LHCN-M2 (cell line): ENCODE data around the gene ANKLE2. TPM values are rescaled to one million over a fixed set of nuclear protein-coding genes. Genes with fewer than 3 reads are reported as not detected.
A peak's percentile ranks its signal among the peaks of the same experiment; 100 is the strongest.
"Not testable (repeated sequence)": the region's sequence is repeated elsewhere in the genome, so short reads cannot be mapped to it uniquely, and the experiment has no call there.

ENCODE experiments used
- DNase-seq: peaks from one replicate; pipeline ENCODE4 v3.0.0-alpha.2; 2012; ENCODE audit warnings: low read depth
- total RNA-seq: library from RNA; depleted of rRNA; stranded (reverse); fragments of >200 nt; gene quantifications from 2 replicates; pipeline ENCODE4 v1.2.3, GENCODE V29; 2014

ANKLE2 gene
- total RNA-seq, 1 experiment from 2014 or later = 92.0 TPM

DNA sequence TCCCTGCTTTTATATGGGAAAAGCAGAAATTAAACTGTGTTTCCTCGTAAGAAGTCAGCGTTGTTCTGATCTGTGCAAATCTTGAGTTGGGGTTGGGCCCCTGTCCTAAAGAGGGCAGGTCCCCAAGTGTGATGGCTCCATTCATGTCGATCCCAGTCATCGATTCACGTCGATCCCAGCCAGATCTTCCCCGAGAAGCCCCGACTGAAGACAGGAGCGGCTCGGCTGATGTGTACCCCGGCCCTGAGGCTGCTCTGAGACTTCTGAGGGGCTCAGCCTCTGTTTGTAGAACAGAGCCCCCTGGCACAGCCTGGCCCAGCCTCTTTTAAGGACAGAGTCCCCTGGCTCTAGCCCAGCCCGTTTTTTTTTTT, 41.7 kb downstream of the ANKLE2 start:
- no peak for DNase-seq

DNA sequence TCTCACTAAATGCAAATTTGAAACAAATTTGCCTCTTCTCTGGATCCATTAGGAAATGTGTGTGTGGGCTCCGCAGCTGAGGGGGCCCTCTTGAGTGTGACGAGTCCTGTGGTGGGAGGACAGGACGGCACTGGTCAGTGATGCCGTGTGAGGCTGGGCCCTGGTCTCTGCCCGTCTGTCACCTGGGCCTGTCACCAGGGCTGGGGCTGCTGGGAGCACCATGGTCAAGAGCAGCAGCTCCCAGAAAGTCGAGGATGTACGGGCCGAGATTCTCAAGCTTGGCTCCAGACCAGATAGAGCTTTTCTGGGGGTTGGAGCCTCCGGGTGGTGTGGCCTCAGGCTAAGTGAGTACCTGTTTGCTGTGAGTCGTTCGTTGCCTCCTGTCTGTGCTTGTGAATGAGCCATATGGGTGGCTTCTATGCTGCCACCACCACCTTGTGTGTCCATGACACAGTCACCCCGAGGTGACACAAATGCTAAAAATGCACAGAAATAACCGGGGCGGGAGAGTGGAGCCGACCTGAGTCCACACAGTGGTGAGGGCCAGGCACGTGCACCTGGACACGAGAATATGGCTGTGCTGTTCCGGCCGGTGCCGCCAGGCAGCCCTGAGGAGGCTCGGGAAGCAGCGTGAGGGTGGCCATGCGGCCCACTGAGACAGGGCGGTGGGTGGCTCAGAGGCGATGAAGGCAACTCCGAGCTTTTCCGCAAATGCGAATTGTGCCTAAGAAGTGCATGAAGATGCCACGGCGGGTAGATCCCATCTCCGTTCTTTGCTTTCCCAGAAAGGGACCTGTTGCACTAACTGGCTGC, 42.3 kb downstream of the ANKLE2 start:
- no peak for DNase-seq

DNA sequence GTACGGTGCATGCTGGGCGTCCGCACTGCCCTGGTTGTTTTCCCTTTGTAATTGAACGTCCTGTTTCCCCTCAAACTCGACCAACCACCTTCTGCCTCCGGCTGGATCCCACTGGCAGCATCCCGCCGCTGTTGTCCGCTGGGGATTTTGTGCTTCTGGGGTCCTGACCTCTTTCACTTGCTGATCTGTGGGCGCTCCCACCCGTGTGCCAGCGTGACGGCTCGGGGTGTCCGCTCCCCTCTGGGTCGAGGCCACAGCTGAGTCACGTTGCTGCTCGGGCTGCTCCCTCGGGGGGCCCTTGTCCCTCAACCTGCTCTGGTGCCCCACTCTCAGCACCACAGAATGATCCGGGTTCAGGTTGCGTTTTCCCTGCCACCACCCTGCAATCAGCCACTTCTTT, 43.0 kb downstream of the ANKLE2 start:
- DNase-seq = no peak

DNA sequence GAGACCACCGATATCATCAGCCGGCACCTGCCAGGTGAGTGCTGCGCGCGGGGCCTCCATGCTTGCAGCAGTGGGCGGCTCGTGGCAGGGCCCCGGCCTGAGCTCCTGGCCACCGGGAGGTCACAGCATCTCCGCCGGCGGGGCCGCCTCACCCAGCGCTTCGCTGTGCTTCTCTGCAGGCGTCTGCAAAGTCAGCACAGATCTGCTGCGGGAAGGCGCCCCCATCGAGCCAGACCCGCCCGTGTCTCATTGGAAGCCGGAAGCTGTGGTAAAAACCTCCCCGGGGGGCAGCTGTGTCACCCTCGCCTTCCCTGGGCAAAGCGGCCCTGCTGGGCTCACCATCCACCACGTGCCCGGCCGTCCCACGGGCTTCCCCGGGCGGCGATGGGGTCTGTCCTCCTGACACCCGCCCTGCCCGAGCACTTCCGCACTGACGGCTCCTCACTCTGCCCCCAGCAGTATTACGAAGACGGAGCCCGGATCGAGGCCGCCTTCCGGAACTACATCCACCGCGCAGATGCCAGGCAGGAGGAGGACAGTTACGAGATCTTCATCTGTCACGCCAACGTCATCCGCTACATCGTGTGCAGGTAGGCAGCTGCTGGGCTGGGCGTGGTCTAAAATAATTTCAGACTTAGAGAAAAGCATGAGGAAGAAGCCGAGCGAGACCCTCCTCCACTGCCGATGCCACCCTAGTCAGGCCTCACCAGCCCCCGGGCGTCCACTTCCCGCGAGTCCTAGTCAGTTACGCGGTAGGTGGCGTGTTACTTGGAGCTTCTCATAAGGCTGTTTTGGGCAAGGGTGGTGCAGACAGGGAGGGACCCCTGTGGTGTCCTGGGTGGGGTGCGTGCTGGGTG, 43.9 kb downstream of the ANKLE2 start:
- DNase-seq = no peak

DNA sequence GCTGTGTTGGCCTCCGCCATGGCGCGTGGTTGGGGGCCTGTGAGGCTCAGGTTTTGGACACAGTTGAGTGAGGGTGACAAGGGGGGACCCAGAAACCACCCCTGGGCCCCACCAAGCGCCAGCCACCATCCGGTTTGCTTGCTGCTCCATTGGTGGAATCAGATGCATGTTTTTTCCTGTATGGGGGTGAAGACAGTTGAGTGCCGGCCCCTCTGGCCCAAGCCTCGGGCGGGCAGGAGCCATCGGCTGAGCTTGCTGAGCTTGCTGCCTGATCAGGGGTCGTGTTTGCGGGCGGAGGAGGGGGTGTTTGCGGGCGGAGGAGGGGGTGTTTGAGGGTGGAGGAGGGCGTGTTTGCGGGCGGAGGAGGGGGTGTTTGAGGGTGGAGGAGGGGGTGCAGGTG, 44.6 kb downstream of the ANKLE2 start:
- no peak for DNase-seq

DNA sequence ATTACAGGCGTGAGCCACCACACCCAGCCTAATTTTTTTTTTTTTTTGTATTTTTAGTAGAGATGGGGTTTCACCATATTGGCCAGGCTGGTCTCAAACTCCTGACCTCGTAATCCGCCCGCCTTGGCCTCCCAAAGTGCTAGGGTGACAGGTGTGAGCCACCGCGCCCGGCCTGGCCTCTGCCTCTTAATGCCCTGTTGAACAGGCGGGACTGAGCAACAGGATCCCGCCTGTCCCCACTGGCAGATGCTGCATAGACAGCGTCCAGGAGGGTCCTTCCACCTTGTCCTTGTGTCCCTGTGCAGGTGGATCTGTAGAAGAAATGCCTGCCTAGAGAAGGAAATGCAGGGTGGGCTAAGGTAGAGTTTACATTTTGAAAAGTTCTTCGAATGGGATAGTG, 45.3 kb downstream of the ANKLE2 start:
- DNase-seq = no peak

DNA sequence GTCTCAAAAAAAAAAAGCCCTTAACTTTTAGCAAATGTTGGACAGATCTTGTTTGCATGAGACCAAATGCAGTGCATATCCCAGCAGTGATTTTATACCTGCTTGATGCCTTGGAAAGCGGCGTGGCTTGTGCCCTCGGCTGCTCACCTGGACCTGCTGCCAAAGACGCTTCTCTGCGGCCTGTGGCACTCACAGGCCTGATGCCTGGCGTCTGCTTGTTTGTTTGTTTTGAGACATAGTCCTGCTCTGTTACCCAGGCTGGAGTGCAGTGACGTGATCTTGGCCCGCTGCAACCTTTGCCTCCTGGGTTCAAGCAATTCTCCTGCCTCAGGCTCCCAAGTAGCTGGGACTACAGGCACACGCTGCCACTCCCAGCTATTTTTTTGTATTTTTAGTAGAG, 45.8 kb downstream of the ANKLE2 start:
- DNase-seq = no peak

DNA sequence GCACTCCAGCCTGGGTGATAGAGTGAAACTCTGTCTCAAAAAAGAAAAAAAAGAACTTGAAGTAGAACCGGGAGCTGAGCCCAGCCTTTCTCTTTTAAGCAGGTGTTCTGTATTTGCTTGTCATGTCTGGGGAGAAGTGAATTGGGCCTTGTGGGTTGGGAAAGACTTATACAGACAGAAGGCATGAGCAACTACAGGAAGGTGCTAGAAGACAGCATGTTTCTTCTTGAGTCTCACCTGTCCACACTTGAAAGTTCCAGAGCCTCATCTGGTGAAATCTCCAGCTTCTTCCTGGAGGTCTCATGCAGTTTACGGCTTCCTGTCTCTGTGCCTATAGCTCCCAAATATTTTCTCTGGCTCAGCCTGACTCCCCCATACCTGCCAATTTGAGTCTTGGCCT, 48.5 kb downstream of the ANKLE2 start:
- DNase-seq = no peak

DNA sequence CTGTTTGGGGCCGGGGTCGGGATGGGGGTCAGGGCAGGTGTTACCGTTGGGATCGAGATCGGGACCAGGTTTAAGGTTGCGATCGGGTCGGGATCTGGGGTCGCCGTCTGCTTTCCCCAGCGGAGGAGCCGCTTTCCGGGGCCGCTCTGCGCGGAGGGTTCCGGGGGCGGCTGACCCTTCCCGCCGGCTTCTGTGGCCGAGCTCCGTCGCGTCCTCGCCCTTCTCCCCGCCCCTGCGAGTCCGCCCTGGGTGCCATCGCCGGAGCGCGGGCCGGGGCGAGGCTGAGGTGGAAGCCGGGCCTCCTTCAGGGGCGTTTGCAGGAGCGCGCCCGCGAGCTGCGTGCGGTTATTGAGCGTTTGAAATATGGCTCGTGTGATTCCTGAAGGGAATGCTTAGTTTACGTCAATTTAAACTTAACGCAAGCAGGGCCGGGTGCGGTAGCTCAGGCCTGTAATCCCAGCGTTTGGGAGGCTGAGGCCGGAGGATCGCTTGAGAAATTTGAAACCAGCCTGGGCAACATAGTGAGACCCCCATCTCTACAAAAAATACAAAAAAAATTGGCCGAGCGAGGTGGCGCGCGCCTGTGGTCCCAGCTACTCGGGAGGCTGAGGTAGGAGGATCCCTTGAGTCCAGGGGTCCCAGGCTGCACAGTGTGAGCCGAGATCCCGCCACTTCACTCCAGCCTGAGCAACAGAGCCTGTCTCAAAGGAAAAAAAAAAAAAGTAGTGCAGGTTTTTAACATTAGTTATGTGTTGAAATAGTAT, 50.4 kb downstream of the ANKLE2 start:
- no peak for DNase-seq

DNA sequence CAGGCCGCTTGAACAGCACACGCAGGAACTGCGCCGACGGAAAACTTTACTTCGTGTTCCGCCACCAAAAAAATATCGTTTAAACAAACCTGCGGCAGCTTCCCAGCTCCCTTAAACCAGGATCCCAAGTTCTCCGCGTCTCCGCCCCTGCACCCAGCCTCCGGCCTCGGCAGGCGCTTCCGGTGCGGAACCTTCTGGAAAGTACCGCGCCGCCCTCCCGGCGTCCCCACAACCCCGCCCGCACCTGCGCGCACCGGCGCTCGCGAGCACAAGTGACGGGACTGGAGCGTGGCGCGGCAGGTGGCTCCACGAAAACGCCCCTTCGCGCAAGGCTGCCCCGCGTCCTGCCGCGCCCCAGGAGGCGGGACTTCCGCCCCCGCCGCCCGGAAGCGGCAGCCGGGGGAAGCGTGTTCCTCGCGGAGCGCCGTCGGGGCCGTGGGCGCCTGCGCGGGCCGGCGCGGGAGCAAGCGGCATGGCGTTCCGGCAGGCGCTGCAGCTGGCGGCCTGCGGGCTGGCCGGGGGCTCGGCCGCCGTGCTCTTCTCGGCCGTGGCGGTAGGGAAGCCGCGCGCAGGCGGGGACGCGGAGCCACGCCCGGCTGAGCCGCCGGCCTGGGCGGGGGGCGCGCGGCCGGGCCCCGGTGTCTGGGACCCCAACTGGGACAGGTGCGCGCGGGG, 51.1 kb downstream of the ANKLE2 start, which contains the start of gene PGAM5:
TSS of gene PGAM5 (plus strand) at position 438 of the 675 bp plus-strand sequence. CDS start at position 473, 35 bp downstream.
- DNase-seq = peak; percentile 72

DNA sequence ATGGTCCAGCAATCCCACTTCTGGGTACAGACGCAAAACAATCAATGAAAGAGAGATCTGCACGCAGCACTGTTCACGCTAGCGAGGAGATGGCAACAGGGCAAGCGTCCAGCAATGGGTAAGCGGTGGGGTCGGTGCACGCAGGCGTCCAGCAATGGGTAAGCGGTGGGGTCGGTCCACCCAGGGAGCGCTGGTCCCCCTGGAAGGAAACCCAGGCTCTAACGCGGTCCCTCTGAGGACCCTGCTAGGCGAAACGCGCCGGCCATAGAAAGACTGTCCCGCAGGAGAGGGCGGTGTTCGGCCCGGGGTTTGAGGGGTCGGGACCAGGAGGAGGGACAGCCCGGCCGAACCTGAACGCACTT, 51.6 kb downstream of the ANKLE2 start:
- no peak for DNase-seq

DNA sequence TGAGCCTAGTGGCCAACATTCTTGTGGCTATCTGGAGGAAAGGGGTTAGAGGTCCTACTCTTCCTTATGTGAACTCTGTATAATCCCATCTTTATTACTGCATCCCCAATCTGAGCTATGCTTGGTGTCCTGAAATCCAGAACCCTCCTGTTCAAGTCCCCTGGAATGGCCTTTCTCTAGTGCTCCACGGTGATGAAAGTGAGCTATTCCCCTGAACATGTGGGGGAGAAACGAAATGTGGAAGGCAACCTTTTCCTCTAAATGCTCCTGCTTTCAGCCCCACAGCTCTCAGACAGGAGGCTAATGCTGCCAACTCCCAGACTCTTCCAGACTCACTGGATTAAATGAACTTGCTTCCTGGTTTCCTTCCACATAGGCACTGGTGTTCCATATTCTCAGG, 53.5 kb downstream of the ANKLE2 start:
- no peak for DNase-seq

DNA sequence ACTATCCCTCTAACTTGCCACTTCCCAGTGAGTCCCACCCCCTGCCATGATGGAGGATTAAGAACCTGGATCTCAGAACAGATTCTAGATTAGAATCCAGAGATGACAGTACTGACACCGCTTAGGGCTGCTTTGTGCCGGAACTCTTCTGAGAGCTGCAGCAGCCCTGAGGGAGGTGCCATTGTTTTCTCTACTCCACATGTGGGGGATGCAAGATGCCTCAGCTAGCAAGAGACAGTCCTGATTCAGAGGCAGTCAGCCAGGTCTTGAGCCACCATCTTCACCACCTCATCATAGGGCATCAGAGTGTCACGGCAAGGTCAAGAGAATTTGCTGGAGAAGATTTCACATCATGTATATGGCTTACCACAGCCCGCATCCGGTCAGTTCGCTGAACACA, 54.4 kb downstream of the ANKLE2 start:
- DNase-seq = no peak

DNA sequence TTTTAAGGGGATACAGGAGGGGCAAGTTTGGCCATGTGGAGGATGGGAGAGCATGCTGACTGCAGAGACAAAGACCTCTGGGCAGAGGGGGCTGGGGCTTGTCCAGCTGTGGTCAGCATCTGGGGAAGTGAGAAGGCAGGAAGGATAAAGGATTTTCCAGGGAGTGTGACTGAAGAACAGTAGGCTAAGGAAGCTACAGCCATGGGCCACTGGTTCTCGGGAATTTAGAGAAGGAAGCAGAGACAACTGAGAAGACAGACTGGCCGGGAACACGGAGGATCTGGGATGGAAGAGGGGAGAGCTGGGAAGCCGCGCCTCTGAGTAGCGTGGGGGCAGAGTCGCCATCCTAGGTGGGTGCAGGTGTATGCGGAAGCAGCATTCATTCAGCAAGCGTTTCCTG, 58.0 kb downstream of the ANKLE2 start:
- no peak for DNase-seq

DNA sequence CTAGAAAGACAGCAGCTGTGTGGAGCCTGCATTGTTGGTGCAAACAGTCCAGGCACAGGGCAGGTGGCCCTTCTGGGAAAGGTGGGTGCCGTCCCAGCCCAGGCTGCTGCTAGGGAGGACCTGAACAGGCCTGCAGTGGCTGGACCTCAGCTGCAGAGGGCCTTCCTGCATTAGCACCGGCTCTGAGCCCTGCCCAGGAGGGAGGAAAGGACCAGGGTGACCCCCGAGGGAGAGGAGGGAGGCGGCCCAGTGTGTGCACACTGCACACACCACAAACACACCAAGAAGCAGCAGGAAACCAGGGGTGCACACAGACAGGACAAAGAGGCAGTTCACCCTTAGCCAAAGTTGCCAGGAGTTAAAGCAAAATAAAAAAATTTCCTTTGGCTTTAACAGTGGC, 59.0 kb downstream of the ANKLE2 start:
- DNase-seq = no peak

DNA sequence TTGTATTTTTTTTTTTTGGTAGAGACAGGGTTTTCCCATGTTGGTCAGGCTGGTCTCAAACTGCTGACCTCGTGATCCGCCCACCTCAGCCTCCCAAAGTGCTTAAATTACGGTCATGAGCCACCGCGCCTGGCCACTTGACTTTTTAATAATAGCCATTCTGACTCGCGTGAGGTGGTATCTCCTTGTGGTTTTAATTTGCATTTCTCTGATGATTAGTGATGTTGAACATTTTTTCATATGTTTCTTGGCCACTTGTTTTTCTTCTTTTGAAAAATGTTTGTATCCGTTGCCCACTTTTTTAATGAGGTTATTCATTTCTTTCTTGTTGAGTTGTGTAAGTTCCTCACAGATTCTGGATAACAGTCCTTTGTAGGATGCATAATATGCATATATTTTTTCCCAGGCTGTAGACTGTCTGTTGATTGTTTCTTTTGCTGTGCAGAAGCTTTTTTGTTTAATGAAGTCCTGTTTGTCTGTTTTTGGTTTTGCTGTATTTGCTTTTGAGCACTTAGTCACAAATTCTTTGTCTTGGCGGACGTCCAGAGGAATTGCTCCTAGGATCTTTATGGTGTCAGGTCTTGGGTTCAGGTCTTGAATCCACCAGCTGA, 61.3 kb downstream of the ANKLE2 start:
- DNase-seq = peak; percentile 64

DNA sequence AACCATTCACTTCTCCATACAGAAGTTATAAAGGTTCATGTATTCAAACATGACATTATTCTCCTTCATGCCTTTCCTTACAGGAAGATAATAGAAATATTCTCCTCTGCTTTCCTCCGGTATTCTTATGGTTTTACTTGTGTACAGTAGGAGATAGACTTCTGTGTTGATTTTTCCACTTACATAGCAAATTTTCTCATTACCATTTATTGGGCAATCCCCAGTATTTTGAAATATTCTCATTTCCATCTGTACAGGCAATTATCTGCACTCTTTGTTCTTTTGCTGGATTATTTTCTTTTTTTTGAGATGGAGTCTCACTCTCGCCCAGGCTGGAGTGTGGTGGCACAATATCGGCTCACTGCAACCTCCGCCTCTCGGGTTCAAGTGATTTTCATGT, 63.3 kb downstream of the ANKLE2 start:
- no peak for DNase-seq

DNA sequence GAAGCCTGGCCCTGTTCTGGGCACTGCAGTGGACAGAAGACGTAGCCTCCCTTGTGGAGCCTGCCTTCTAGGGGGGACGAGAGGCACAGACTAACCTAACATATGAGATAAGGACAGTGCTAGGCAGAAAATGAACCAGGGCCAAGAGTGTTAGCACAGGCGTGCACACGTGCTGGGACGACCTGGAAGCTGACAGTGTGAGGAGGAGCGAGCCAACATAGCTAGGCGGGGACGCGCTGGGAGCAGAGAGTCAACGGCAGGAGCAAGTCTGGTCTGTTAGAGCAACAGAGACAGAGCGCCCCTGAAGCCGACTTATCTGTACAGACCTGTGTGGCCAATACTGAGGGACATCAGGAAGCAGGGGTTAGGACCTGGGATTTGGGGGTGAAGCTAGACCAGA, 66.2 kb downstream of the ANKLE2 start:
- no peak for DNase-seq

DNA sequence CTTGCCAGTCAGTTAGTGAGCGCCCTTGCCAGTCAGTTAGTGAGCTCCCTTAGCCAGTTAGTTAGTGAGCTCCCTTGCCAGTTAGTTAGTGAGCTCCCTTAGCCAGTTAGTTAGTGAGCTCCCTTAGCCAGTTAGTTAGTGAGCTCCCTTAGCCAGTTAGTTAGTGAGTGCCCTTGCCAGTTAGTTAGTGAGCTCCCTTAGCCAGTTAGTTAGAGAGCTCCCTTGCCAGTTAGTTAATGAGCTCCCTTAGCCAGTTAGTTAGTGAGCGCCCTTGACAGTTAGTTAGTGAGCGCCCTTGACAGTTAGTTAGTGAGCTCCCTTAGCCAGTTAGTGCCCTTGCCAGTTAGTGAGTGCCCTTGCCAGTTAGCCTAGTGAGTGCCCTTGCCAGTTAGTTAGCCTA, 66.7 kb downstream of the ANKLE2 start:
- DNase-seq = not testable (repeated sequence)

DNA sequence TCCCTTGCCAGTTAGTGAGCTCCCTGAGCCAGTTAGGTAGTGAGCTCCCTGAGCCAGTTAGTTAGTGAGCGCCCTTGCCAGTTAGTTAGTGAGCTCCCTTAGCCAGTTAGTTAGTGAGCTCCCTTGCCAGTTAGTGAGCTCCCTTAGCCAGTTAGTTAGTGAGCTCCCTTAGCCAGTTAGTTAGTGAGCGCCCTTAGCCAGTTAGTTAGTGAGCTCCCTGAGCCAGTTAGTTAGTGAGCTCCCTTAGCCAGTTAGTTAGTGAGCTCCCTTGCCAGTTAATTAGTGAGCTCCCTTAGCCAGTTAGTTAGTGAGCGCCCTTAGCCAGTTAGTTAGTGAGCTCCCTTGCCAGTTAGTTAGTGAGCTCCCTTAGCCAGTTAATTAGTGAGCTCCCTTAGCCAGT, 69.6 kb downstream of the ANKLE2 start:
- not testable (repeated sequence) for DNase-seq

DNA sequence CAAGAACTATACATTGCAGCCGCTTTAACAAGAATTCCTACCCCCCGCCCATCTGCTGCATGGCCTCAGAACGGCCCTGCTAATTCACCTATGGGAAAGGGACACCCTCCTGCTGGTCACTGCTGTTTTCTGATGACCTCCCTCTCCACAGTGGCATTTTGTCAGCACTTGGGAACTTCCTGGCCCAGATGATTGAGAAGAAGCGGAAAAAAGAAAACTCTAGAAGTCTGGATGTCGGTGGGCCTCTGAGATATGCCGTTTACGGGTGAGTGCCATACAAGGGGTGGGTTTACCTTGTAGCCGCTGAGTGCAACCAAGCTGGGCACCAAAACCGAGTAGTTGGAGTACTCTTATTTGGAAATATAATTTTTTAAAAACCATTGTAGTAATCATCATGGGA, 71.5 kb downstream of the ANKLE2 start:
- no peak for DNase-seq
